EL (cell line): ENCODE data around the gene SLC6A15.

Experiments used
- DNase-seq: peaks from one replicate; pipeline ENCODE4 v3.0.0-alpha.2; 2016

Gene SLC6A15

DNA sequence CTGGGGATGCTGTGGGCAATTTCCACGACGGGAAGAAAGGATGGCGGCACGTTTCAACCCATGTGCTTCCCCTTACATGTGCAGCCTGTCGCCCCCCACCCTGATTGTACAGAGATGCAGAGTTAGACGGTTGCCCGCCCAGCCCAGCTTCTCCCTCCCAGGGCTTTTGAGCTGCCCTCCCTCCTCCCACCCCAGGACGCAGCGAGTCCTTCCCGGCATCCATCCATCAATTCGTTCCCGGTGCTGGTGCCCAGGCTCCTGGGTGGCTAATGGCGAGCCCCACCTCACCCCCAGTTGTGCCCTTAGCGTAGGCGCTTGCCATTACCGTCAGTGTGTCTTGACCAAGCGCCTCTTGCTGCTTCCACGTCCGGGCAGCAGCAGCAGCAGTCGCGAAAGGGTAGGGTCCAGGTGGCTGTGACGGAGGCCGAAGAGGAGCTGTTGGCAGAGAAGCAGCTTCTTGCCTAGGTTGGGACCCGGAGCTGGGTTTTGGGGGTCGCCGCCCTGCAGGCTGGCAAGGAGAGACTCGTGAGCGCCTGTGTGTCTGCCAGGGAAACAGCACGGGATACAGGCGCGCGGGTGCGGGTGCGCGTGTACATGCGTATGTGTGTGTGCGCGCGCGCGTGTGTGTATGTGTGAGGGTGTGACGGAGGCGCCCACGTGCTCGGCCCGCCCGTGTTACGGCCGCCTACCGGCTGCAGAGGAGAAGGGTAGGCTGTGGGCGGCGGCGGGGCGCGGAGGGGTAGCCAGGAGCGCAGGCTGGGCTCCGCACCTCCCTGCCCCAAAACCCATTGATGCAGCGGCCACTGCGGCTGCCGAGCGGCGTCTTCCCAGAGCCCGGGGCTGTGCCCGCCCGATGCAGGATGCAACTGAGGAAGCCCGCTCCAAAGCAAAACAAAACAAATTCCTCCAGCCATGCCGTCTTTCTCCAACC lies at the start of gene SLC6A15:
TSS of gene SLC6A15 (minus strand) at position 602 of the 931 bp plus-strand sequence. CDS start 20,679 bp downstream, outside the sequence.
- peak; percentile 21 for DNase-seq

DNA sequence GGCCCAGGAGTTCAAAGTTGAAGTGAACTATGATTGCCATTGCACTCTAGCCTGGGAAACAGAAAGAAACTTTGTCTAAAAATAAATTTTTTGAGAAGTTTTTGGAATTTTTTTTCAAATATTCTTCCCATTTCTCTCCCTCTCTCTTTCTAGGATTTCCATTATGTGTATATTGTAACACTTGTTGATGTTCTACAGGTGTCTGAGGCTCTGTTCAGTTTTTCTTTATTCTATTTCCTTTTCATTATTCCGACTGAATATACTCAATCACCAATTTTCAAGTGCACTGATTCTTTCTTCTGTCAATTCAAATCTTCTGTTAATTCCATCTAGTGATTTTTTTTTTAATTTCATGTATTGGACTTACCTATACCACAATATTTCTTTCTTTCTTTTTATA lies 48.3 kb upstream of the SLC6A15 start:
- DNase-seq = no peak

DNA sequence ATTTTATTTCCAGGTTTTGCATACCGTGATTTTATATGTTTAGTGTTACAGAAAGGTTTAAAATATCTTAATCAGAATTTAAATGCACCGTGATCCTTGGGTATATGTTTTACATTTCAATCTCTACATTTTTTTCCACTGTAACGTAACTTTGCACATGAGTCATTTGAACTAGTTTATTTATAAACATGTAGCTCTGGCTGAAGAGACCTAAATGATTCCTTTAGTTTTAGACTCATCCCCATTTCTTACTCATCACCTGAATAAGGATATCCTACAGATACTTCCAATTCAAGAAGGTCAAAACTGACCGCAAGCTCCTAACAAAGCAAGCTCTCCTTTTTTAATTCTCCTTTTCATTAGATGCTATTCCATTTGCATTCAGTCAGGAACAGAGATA lies 42.7 kb upstream of the SLC6A15 start:
- no peak for DNase-seq

DNA sequence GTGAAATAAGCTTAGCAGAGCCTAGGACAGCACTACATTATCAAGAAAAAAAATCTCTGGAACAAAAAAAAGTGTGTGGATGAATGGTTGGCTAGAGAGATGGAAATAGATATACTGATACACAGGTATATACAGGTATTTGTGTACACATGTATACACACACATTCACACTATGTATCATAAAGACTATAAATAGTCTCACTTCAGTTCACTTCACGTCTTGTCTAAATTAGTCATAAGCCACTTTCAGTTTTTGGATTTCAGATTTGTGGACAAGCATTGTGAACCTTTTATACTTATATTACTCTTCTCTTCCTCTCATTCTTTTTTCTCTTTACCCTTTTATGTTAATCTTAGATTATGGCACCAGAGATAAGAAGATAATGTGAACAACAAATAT lies 41.8 kb upstream of the SLC6A15 start:
- DNase-seq = no peak

DNA sequence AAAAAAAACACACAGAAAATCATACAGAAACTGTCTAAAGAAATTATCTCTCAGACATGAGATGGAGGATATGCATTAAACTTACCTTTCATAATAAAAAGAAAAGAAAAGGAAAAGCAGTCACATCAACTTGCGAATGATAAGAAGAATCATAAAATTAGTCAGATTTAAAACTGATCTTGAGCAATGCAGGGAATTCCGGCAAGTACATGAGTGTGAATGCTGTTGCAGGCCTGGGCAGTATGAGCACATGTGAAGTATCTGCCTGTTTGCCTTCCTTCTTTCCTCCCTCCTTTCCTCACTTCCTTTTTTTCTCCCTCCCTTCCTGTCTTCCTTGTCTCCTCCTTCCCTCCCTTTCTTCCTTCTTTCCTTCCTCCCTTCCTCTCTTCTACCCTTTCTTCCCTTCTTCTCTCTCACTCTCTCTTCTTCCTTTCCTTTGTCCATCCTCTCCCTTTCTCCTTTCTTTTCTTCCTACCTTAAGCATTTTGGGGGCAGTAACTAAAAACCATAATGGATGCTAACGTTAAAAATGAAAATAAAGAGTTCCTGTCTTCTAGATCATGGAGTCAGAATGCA lies 38.5 kb upstream of the SLC6A15 start:
- no peak for DNase-seq

DNA sequence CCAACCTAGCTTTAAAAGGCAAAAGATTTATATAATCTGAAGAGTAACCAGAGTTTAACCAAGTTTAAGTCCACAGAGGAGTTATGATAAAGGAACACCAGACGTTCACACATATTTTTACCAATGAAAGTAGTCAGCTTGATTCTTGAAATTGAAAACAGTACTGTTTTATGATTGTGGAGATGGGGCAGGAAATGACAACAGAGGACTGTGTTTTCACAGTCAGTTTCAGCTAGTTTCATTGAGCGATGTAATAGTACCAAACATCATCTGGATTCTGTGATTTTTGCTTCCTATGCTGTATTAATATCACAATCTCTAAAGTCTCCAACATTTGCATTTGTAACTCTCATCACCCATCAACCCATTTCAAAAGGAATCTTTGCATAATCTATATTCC lies 34.2 kb upstream of the SLC6A15 start:
- DNase-seq = no peak

DNA sequence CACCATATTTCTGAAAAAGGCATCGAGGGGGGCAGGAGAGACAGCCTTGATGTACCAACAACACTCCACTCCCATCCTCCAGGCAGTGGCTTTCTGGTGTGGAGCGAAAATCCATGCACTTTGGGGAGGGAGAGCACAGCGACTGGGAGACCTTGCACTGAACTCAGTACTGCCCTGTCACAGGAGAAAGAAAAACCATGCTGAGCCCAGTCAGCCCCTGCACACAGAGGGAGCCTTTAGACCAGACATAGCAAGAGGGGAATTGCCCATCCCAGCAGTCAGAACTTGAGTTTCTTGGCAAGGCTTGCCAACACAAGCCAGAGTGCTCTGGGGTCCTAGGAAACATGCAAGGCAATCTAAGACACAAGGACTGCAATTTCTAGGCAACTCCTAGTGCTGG lies 24.8 kb upstream of the SLC6A15 start:
- no peak for DNase-seq

DNA sequence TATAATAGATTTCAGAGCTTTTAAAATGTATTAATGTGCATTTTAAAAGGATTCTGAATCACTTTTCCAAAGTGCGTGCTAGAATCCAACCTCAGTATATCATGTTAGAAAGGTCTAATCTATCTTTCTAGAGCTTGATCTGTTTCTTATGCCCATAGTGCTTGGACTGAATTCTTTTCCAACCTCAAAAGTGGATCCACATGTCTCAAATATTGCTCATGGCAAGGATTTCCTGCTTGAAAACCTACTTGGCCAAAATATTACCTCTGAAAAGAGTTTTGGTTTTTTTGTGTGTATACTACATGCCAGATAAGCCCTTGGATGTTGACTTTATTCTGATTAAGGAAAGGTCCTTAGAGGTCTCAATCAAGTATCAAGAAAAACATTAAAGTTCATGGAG lies 16.9 kb upstream of the SLC6A15 start:
- no peak for DNase-seq

DNA sequence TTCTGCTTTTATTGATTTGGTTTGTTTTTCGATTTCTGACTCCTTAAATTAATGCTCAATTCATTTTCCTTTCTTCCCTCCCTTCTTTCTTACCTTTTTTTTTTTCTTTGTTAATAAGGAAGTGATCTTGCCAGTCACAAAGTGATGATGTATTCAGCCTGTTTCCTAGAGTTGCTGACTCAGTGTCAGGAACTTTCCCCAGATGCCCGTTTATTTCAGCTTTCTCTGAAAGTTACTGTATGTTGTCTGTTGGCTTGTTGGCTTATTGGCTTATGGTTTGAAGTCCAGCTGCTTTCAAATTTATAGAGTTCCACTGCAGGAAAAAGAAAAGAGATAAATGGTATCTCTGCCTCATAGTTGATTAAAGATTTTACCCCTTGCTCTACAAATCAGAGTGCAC lies 12.4 kb upstream of the SLC6A15 start:
- no peak for DNase-seq

DNA sequence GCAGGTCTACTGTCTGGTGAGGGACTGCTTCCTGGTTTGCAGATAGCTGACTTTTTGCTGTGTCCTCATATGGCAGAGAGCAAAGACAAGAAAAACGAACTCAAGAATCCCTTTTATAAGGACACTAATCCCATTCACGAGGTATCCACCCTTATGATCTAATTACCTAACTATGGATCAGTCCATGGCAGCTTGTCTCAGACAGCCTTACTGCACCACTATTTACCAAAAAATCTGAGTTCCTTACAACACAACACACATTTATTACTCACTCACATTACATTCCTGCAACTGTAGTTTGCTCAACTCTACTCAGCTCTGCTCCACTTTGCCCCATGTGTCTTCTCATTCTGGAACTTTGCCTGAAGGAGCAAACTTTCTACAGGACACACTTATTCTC lies 10.1 kb upstream of the SLC6A15 start:
- DNase-seq = no peak

DNA sequence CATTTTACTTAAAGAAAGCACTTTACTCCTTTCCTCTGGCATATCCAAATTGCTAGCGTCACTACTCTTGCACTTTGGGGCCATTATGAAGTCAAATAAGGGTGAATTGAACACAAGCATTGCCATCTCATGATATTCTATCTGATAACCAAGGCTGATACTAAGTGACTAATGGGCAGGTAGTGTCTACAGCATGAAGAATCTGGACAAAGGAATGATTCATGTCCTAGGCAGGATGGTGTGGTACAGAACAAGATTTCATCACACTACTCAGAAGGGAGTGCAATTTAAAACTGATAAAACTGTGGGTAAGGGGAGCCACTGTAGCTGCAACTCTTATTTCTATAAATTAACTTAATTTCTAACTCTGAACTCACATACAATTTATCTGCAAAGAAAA lies 7.7 kb upstream of the SLC6A15 start:
- no peak for DNase-seq

DNA sequence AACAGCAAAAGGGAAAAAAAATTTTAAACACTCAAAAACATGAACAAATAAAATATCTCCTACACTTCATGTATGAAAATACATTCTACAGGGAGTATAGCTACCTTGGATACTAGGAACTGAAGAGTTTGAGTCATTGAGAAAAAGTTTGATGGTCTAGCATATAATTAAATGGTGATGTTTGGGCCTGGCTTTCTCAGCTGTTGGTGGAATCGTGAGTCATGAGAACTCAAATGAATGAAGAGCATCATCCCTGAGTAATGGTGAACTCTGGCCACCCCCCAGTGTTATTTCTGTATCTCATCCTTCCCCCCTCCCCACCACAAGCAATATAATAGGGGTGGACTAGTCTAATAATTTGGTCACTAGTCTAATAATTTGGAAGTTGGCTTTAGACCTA lies 6.7 kb upstream of the SLC6A15 start:
- peak; percentile 2 for DNase-seq

DNA sequence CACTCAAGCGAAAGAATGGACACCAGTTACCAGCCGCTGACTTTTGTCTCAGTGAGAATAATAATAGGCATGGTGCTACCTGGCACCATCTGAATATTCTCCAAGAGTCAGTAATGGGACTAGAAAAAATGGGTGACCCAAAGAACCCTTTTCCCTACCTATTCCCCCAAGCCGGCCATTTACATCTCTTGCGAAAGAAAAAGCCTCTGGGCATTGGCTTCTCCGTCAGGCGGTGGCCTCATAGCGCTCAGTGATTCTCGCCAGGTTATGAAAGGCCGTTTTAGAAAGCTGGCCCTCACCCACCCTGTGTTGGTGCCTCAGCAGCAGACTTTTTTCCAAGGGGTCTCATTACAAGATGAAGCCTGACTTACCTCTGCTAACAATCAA lies 523 bp upstream of the SLC6A15 start:
- no peak for DNase-seq

DNA sequence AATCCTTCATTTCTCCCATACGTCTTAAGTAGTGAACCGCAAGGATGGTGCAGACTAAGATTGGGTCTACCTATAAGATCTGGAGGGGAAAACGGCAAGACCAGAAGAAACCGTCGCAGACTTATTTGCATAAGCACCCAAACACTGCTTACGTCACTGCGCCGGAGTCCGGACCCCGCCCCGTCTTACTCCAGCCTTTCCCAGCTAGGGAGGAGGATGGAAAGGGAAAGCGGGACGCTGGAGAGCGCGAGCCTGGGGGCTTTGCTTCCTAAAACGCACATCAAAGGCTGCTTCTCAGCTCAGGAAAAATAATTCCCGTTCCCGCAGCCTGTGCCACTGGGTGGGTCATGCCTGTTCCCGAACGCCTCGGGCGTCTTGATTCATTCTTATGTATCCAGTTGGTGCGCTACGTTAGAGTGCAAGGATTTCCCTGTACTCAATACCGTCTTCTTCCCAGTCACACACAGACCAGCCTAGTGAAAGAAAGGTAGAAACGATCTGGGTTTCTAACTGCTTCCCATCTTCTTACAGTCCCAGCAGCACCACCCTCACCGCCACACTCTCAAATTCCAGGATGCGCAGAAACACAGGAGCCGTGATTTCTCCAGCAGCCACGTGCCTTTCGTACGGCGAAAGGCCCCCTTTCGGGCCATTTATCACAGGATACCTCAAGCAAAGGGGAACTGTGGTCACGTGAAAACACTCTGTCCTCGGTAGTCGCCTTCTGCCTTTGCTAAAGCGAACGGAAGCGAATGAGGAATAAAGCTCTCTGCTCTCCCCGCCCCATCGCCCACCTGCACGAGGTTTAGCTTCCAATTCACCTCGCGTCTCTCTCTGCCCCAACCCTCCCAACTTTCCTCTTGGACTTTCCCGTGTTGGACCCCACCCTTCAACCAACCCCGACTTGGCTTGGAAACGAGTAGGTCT lies 1.1 kb downstream of the SLC6A15 start:
- DNase-seq = peak; percentile 63

DNA sequence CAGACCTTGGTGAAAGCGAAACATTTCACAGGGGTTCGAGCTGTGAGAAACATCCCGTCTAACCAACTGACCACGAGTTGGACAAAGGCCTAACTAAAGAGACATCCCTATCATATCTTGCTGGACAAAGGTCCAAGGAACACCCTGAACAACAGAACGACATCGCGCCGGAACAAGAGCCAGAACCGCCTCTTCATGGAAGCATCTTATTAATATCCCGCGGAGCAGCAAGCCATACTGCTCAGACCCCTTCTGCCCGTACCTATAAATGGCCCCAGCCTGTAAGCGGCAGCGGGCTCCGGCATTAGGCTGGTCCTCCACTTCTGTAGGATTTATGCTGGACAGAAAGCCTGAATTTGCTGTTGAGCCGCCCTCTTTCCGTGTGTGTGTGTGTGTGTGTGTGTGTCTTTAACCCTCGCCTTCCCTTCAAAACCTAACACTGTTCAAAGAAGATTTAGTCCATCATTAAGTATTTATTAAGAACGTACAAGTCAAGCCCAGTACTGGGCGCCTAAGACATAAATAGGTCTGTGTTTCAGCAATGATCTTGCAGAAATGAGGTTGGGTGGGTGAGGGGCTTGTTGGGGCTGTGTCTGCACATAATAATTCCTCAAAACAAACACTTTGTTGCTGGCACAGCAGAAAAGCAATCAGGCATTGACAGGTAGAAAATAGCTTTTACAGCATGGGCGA lies 1.9 kb downstream of the SLC6A15 start:
- peak; percentile 6 for DNase-seq

DNA sequence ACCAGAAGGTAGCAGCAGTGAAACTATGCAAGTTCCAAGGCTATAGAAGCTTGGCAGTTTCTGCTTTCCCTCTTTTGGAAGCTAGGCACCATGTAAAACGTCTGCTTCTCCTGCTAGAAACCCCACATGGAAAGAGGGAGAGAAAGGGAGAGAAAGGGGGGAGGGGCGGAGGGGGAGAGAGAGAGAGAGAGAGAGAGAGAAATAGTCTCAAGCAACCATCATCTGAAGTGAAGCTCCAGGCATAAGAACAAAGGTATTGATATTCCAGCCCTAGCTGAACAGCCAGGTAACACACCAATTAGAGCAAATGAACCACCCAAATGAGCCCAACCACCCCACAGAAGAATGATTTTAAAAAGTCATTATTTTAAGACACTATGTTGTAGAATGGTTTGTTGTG lies 8.5 kb downstream of the SLC6A15 start:
- no peak for DNase-seq

DNA sequence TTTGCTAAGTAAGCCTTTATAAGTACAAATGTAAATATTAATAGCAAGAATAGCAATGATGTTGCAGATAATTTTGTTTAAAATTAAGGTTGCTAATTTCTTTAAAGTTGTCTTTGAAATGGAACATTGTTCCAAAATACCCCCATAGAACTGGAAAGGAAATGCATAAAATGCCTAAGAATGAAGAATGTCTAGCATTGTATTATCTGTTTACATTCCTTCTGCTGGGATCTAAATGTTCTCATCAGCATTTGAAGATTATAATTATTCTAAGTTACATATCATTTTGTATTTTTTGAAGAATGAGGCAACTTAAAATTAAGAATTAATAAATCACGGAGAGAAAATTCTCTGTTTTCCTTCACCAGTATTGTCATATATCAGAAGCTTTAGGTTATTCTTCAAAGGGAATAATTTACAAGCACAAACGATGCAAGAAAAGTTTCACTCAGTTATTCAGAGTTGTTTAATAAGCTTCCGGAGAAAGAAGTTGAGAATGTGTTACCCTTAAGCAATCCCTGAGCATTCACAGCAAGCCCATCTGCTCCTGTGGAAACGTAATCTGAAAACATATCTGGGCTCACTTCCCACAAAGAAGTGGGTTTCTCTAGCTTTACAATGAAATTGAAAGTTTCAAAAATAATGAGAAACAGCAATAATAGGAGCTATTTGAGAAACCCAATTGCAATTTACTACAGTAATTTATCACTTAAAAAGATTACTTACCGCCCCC lies 21.3 kb downstream of the SLC6A15 start:
- no peak for DNase-seq

DNA sequence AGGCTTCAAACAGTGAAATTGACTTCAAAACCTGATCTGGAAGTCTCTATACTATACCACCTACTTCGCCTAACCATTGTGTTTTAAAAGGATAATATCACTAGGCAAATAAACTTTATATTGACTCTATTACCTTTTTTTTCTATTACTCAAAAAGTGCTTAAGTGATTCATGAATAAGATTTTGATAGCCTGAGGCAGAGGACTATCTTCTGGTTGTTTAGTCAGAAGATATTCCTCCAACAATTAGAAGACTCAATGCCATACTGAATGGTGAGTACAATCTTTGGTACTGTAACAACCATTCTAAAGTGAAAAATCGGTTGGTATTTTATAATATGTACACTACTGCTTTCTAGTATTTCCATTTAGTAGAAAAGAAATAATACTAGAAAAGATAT lies 22.8 kb downstream of the SLC6A15 start:
- no peak for DNase-seq

DNA sequence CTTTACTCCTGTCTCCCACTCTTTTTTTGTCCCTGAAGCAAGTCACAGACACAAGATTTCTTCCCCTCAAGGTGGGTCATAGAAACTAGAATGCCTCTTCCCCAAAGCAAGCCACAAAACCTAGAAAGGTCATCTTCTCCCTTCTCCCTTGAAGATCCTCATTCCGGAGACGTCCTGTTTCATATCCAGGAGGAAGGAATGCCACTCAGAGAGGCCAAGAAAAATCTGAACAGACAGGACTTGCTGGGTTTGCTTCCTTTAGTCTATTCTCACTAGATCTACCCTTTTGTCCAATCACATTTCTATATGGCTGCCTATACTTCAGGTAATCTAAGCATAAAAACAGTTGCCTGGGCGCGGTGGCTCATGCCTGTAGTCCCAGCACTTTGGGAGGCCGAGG lies 23.7 kb downstream of the SLC6A15 start:
- no peak for DNase-seq

DNA sequence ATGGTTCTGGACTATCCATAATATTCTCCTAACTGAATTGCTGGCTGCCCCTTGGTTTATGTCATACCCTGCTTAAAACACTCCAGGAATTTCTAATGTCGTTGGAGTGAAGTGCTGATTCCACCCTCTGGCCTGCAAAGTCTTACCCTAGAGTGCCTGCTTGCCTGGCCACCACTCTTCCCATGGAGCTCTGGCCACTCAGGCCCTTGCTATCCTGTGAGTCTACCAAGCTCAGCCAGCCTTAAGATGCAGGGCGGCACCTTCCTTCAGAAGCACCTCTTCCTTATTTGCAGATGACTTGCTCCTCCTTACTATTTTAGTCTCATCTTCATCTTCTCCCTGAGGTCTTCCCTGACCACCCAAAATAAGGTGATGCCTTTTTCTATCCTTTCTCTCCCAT lies 35.3 kb downstream of the SLC6A15 start:
- DNase-seq = no peak

DNA sequence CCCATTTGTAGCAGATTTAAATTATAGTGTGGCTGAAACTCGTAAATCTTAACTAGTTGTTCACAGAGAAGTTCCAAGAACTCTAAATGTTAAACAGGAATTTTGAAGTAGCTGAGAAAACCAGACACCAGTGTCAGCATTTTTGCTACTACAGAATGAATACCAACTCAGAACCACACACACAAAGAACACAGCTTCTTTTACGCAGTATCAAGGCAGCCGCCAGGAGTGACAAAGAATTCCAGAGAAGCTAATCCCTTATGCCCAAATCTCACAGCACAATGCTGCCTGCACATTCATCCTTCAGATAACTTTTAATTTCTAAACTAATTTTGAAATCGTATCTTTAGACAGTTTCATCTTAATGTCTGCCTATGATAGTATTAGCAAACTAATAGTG lies 37.4 kb downstream of the SLC6A15 start:
- no peak for DNase-seq

DNA sequence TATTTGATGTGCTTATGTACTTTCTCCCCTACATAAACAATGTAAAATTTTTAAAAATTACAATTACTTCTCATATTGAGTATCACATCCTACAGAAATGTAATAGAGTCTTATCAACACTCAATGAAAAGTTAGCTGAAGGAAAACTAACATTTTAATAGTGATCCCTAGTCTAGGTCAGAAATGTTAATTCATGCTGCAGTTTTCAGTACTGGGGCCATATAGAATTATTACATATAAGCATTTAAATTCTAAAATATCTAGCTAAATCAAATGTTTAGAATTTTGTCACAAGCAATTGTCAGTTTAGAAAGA lies 37.8 kb downstream of the SLC6A15 start:
- no peak for DNase-seq
